ENCODE measurements around the gene LRRC4.

- TF ChIP-seq NFRKB (IDR thresholded peaks at IDR 0.05) (no peak), SP1 (IDR thresholded peaks at IDR 0.05) (no peak), HDGF (IDR thresholded peaks at IDR 0.05; ENCODE audit: borderline replicate concordance) (no peak), FOXK2 (IDR thresholded peaks at IDR 0.05) (no peak)
Measured at GRCh38 chr7:128074336-128074735, 43.1 kb upstream of the LRRC4 start.
